Activated B cell treated with CpG ODN at 0.5 μM for 24 hours (primary cell): ENCODE results near the gene TPSG1. TPM values are rescaled to one million over a fixed set of nuclear protein-coding genes. Genes with fewer than 3 reads are reported as not detected.
"Not testable (repeated sequence)": the region's sequence is repeated elsewhere in the genome, so short reads cannot be mapped to it uniquely, and the experiment has no call there.

Experiments used
- ATAC-seq: fragments of 200-7000 bp; cut with Tn5 transposase; one replicate; pipeline ENCODE4 v1.10.0; 2021; ENCODE audit warnings: low read depth, mild to moderate bottlenecking, moderate library complexity
- CTCF ChIA-PET: fragments of 350-600 bp; sonication (Branson Sonifier 250); formaldehyde crosslinking; loops from one replicate; lab custom pipeline; 2021; ENCODE audit warnings: antibody characterized with exemption; lab: Charles Lee
- POLR2A ChIA-PET: fragments of 350-600 bp; sonication (Branson Sonifier 250); formaldehyde crosslinking; loops from one replicate; lab custom pipeline; 2021; ENCODE audit warnings: antibody characterized with exemption; lab: Charles Lee
- DNase-seq: peaks from one replicate; pipeline ENCODE4 v3.0.0; 2022
- H3K27ac Mint-ChIP-seq: one replicate; pipeline ENCODE4 v1.8.0; 2020; ENCODE audit warnings: mixed read lengths
- H3K27me3 Mint-ChIP-seq: one replicate; pipeline ENCODE4 v1.8.0; 2021; ENCODE audit warnings: mixed read lengths
- H3K36me3 Mint-ChIP-seq: one replicate; pipeline ENCODE4 v1.8.0; 2021; ENCODE audit warnings: low read depth, mixed read lengths
- H3K4me1 Mint-ChIP-seq: one replicate; pipeline ENCODE4 v1.8.0; 2021; ENCODE audit warnings: mixed read lengths
- H3K4me3 Mint-ChIP-seq: one replicate; pipeline ENCODE4 v1.8.0; 2020; ENCODE audit warnings: mild to moderate bottlenecking, mixed read lengths
- H3K9me3 Mint-ChIP-seq: one replicate; pipeline ENCODE4 v1.8.0; 2020; ENCODE audit warnings: mixed read lengths
- CTCF ChIP-seq: fragments of 200-600 bp; IDR thresholded peaks from one replicate; pipeline ENCODE4 v1.8.0; 2022; ENCODE audit warnings: antibody characterized with exemption, mild to moderate bottlenecking
- intact Hi-C: fragments of 100-400 bp; cut with micrococcal nuclease; formaldehyde crosslinking; loops from one replicate; pipeline ENCODE4 v1.15.1; 2024
- total RNA-seq: library from RNA; stranded (reverse); gene quantifications from 2 replicates; pipeline ENCODE4 v1.2.3, GENCODE V29; 2022

Gene TPSG1
- total RNA-seq, 1 donor from 2014 or later = not detected

GRCh38 chr16:1255276-1256122 lies 30.4 kb upstream of the TPSG1 start, which contains the start of gene TPSD1:
Gene TPSD1 (plus strand): TSS chr16:1256069. CDS start chr16:1256281, 212 bp downstream.
- H3K9me3 Mint-ChIP-seq, intact Hi-C loops, H3K27ac Mint-ChIP-seq, ATAC-seq, H3K4me3 Mint-ChIP-seq, DNase-seq, H3K36me3 Mint-ChIP-seq, CTCF ChIA-PET, H3K4me1 Mint-ChIP-seq, POLR2A ChIA-PET: not testable (repeated sequence)
- peaks cover 12% of the 10 kb centered on the region for H3K27me3 Mint-ChIP-seq

- H3K36me3 Mint-ChIP-seq, CTCF ChIA-PET, H3K4me3 Mint-ChIP-seq, ATAC-seq, H3K9me3 Mint-ChIP-seq, intact Hi-C loops, POLR2A ChIA-PET, H3K27ac Mint-ChIP-seq, H3K4me1 Mint-ChIP-seq, DNase-seq: not testable (repeated sequence)
- H3K27me3 Mint-ChIP-seq = peaks cover 11% of the 10 kb centered on the region
Measured at GRCh38 chr16:1254821-1255220, 29.8 kb upstream of the TPSG1 start.

- H3K36me3 Mint-ChIP-seq, intact Hi-C loops, H3K4me3 Mint-ChIP-seq, H3K9me3 Mint-ChIP-seq, CTCF ChIA-PET, DNase-seq, H3K4me1 Mint-ChIP-seq, H3K27ac Mint-ChIP-seq, ATAC-seq, H3K27me3 Mint-ChIP-seq, POLR2A ChIA-PET: not testable (repeated sequence)
Measured at GRCh38 chr16:1253701-1254364, 28.8 kb upstream of the TPSG1 start.

- ATAC-seq = peak; percentile 99
- POLR2A ChIA-PET, CTCF ChIA-PET, intact Hi-C loops, H3K9me3 Mint-ChIP-seq, DNase-seq, H3K4me3 Mint-ChIP-seq, H3K4me1 Mint-ChIP-seq, H3K27ac Mint-ChIP-seq, H3K27me3 Mint-ChIP-seq, H3K36me3 Mint-ChIP-seq: not testable (repeated sequence)
Measured at GRCh38 chr16:1249031-1249755, 24.1 kb upstream of the TPSG1 start.

GRCh38 chr16:1247903-1248537 lies 23.0 kb upstream of the TPSG1 start:
- intact Hi-C loops, H3K36me3 Mint-ChIP-seq, DNase-seq, H3K27me3 Mint-ChIP-seq, H3K4me1 Mint-ChIP-seq, POLR2A ChIA-PET, H3K27ac Mint-ChIP-seq, H3K4me3 Mint-ChIP-seq, H3K9me3 Mint-ChIP-seq, CTCF ChIA-PET, ATAC-seq: not testable (repeated sequence)

- Mint-ChIP-seq H3K4me3 (no peak overlapping the region), H3K36me3 (no peaks in the 10 kb centered on the region), H3K4me1 (no peaks in the 10 kb centered on the region), H3K9me3 (no peaks in the 10 kb centered on the region), H3K27me3 (peaks cover 3% of the 10 kb centered on the region), H3K27ac (no peak overlapping the region)
- intact Hi-C loops = no loop called here
- CTCF ChIA-PET = no interaction called here
- TF ChIP-seq CTCF = no peak
- POLR2A ChIA-PET = no interaction called here
- DNase-seq (no peak), ATAC-seq (no peak)
Measured at GRCh38 chr16:1245452-1246020, 20.5 kb upstream of the TPSG1 start.

GRCh38 chr16:1244881-1245280 lies 19.8 kb upstream of the TPSG1 start:
- intact Hi-C loops = no loop called here
- no peak for DNase-seq
- no peaks in the 10 kb centered on the region for H3K36me3 Mint-ChIP-seq
- no peak for ATAC-seq
- ChIA-PET CTCF (no interaction called here), POLR2A (no interaction called here)
- no peaks in the 10 kb centered on the region for H3K9me3 Mint-ChIP-seq
- no peak for TF ChIP-seq CTCF
- H3K27ac Mint-ChIP-seq = no peak overlapping the region
- H3K4me1 Mint-ChIP-seq = no peaks in the 10 kb centered on the region
- H3K27me3 Mint-ChIP-seq = peaks cover 3% of the 10 kb centered on the region
- H3K4me3 Mint-ChIP-seq = no peak overlapping the region

- H3K27me3 Mint-ChIP-seq, DNase-seq, intact Hi-C loops: not testable (repeated sequence)
Measured at GRCh38 chr16:1243907-1244850, 19.1 kb upstream of the TPSG1 start.

More at GRCh38 chr16:1243907-1244850, 19.1 kb upstream of the TPSG1 start:
- ATAC-seq, POLR2A ChIA-PET, CTCF ChIA-PET, H3K36me3 Mint-ChIP-seq, H3K9me3 Mint-ChIP-seq, H3K27ac Mint-ChIP-seq, H3K4me3 Mint-ChIP-seq, H3K4me1 Mint-ChIP-seq: not testable (repeated sequence)
